IMR-90 (cell line): ENCODE measurements around the gene CARD14. TPM values are rescaled to one million over a fixed set of nuclear protein-coding genes. Genes with fewer than 3 reads are reported as not detected.

ENCODE experiments used
- ATAC-seq: fragments of 200-7000 bp; cut with Tn5 transposase; 2 replicates; pipeline ENCODE4 v1.9.1; 2020; ENCODE audit warnings: low read depth, mild to moderate bottlenecking, moderate library complexity
- BruUV-seq: library from RNA; stranded (reverse); fragments of 400-500 nt; replicated peaks from 2 replicates; lab custom pipeline; 2021; lab: Mats Ljungman, UMichigan
- CTCF ChIA-PET: fragments of 300-600 bp; formaldehyde crosslinking; extraction: SDS; loops from one replicate; lab custom pipeline; 2021; ENCODE audit warnings: antibody characterized with exemption; lab: Yijun Ruan, JAX
- POLR2A ChIA-PET: fragments of 300-600 bp; sonication (Branson Sonifier 250); formaldehyde crosslinking; loops from one replicate; lab custom pipeline; 2022; ENCODE audit warnings: antibody characterized with exemption; ENCODE audit not compliant: unreplicated experiment; lab: Charles Lee
- DNase-seq: peaks from one replicate; pipeline ENCODE4 v3.0.0; 2013
- H2AFZ ChIP-seq: replicated peaks from 2 replicates; pipeline ENCODE3; 2013; ENCODE audit warnings: low read length, mild to moderate bottlenecking; ENCODE audit not compliant: poor library complexity
- H2AK5ac ChIP-seq: 2 replicates; pipeline ENCODE4 v1.6.1; 2013; ENCODE audit warnings: low read depth, low read length, inconsistent platforms
- H2AK9ac ChIP-seq: replicated peaks from 2 replicates; pipeline ENCODE3; 2013; ENCODE audit warnings: mild to moderate bottlenecking, low read depth, low read length, moderate library complexity; ENCODE audit not compliant: poor library complexity
- H2BK120ac ChIP-seq: 2 replicates; pipeline ENCODE4 v1.6.1; 2013; ENCODE audit warnings: low read depth, low read length, inconsistent platforms
- H2BK15ac ChIP-seq: 3 replicates; pipeline ENCODE4 v1.6.1; 2013; ENCODE audit warnings: low read depth, low read length, inconsistent platforms
- H2BK20ac ChIP-seq: 2 replicates; pipeline ENCODE4 v1.6.1; 2013; ENCODE audit warnings: low read depth, mild to moderate bottlenecking, inconsistent platforms, low read length, moderate library complexity
- H2BK5ac ChIP-seq: 2 replicates; pipeline ENCODE4 v1.6.1; 2013; ENCODE audit warnings: mild to moderate bottlenecking, low read depth, low read length, inconsistent platforms; ENCODE audit not compliant: poor library complexity, severe bottlenecking
- H3K14ac ChIP-seq: replicated peaks from 2 replicates; pipeline ENCODE4 v1.6.1; 2013; ENCODE audit warnings: low read depth, low read length, inconsistent platforms
- H3K18ac ChIP-seq: 2 replicates; pipeline ENCODE4 v1.6.1; 2013; ENCODE audit warnings: low read depth, low read length, control low read depth
- H3K23ac ChIP-seq: 2 replicates; pipeline ENCODE4 v1.6.1; 2013; ENCODE audit warnings: low read depth, low read length, inconsistent platforms
- H3K27ac ChIP-seq: 2 replicates; pipeline ENCODE4 v1.5.1; 2013; ENCODE audit warnings: mild to moderate bottlenecking, control low read depth, low read length; ENCODE audit not compliant: insufficient read depth
- H3K27me3 ChIP-seq: 2 replicates; pipeline ENCODE4 v1.6.1; 2013; ENCODE audit warnings: low read length; ENCODE audit not compliant: control insufficient read depth, insufficient read depth
- H3K36me3 ChIP-seq: 2 replicates; pipeline ENCODE4 v1.6.1; 2013; ENCODE audit warnings: low read length, mixed read lengths; ENCODE audit not compliant: control insufficient read depth, insufficient read depth
- H3K4ac ChIP-seq: 2 replicates; pipeline ENCODE4 v1.6.1; 2013; ENCODE audit warnings: low read depth, low read length, inconsistent platforms
- H3K4me1 ChIP-seq: 2 replicates; pipeline ENCODE4 v1.6.1; 2013; ENCODE audit warnings: low read length, mixed read lengths; ENCODE audit not compliant: control insufficient read depth, insufficient read depth
- H3K4me2 ChIP-seq: 2 replicates; pipeline ENCODE4 v1.6.1; 2013; ENCODE audit warnings: low read depth, mild to moderate bottlenecking, control low read depth, low read length, moderate library complexity
- H3K4me3 ChIP-seq: 2 replicates; pipeline ENCODE4 v1.5.1; 2013; ENCODE audit warnings: low read depth, mild to moderate bottlenecking, control low read depth, low read length, moderate library complexity; ENCODE audit not compliant: insufficient read depth
- H3K56ac ChIP-seq: 2 replicates; pipeline ENCODE4 v1.6.1; 2013; ENCODE audit warnings: low read length, inconsistent platforms; ENCODE audit not compliant: insufficient read depth; ENCODE audit errors: extremely low read depth
- H3K79me1 ChIP-seq, 2 experiments: 2 replicates each; pipeline ENCODE4 v1.6.1; 2013; ENCODE audit warnings: low read length in 2 of 2, inconsistent platforms in 1 of 2, low read depth in 1 of 2
- H3K9ac ChIP-seq: 2 replicates; pipeline ENCODE4 v1.6.1; 2013; ENCODE audit warnings: low read depth, low read length, control low read depth
- H3K9me1 ChIP-seq: 2 replicates; pipeline ENCODE4 v1.6.1; 2013; ENCODE audit warnings: low read length, inconsistent platforms; ENCODE audit not compliant: insufficient read depth
- H3K9me3 ChIP-seq: 2 replicates; pipeline ENCODE4 v1.6.1; 2013; ENCODE audit warnings: low read length; ENCODE audit not compliant: control insufficient read depth, insufficient read depth
- H4K20me1 ChIP-seq: 2 replicates; pipeline ENCODE4 v1.6.1; 2013; ENCODE audit warnings: low read length, inconsistent platforms; ENCODE audit not compliant: insufficient read depth
- H4K5ac ChIP-seq: 2 replicates; pipeline ENCODE4 v1.6.1; 2013; ENCODE audit warnings: mild to moderate bottlenecking, low read depth, low read length, control low read depth
- H4K8ac ChIP-seq, 2 experiments: 2 replicates each; pipeline ENCODE4 v1.6.1; 2013; ENCODE audit warnings: low read depth in 2 of 2, low read length in 2 of 2, control low read depth in 1 of 2, inconsistent platforms in 1 of 2
- H4K91ac ChIP-seq: 2 replicates; pipeline ENCODE4 v1.6.1; 2013; ENCODE audit warnings: low read depth, low read length, inconsistent platforms; ENCODE audit not compliant: insufficient read depth
- CHD1 ChIP-seq: IDR thresholded peaks from 2 replicates; pipeline ENCODE4 v1.6.1; 2012; ENCODE audit warnings: low read depth, low read length, improper control_type of control experiment
- MAZ ChIP-seq: IDR thresholded peaks from 2 replicates; pipeline ENCODE4 v1.6.1; 2012; ENCODE audit warnings: low read depth, mild to moderate bottlenecking, low read length, improper control_type of control experiment, moderate library complexity, borderline replicate concordance
- NFE2L2 ChIP-seq: fragments of 150-350 bp; IDR thresholded peaks from 2 replicates; pipeline ENCODE4 v1.6.1; 2016; ENCODE audit warnings: low read depth, mild to moderate bottlenecking, low read length
- RAD21 ChIP-seq: IDR thresholded peaks from 2 replicates; pipeline ENCODE4 v1.6.1; 2012; ENCODE audit warnings: low read length, improper control_type of control experiment
- WGBS, 2 experiments: methylation state at CpG; one replicate each; pipeline versions ENCODE4 v1.1.5 to v1.1.7; 2013; ENCODE audit warnings: missing lambda C conversion rate in 2 of 2; ENCODE audit not compliant: insufficient read length in 1 of 2; ENCODE audit errors: extremely low coverage in 2 of 2; 5-methylcytosine and 5-hydroxymethylcytosine counted together
- dilution Hi-C: fragments of 300-500 bp; cut with HindIII; formaldehyde crosslinking; loops from one replicate; pipeline ENCODE4 v1.14.3; 2018; ENCODE audit warnings: low sequenced_read_pairs; ENCODE audit not compliant: unreplicated experiment
- in situ Hi-C: fragments of 300-500 bp; cut with MboI; formaldehyde crosslinking; loops from 3 replicates; pipeline ENCODE4 v1.14.3; 2019; ENCODE audit warnings: low sequenced_read_pairs, inconsistent platforms, mixed read lengths
- intact Hi-C: fragments of 100-400 bp; cut with micrococcal nuclease; formaldehyde crosslinking; loops from 2 replicates; pipeline ENCODE4 v1.10.0; 2022
- polyA plus RNA-seq, 3 experiments: library from polyadenylated mRNA; depleted of rRNA; stranded (reverse); fragments of >200 nt; gene quantifications; 2 replicates each; pipeline ENCODE4 v1.2.3, GENCODE V29; 2012; ENCODE audit warnings: low replicate concordance in 1 of 3
- total RNA-seq: library from RNA; depleted of rRNA; stranded (reverse); fragments of >200 nt; gene quantifications from 2 replicates; pipeline ENCODE4 v1.2.3, GENCODE V29; 2012
- TF ChIP-seq, protein P1 (sequence below): conservative IDR thresholded peaks from 2 replicates; pipeline ENCODE4 v1.5.1; 2012; ENCODE audit warnings: mild to moderate bottlenecking, low read depth, low read length, improper control_type of control experiment
- TF ChIP-seq, protein P2 (sequence below): fragments of 150-350 bp; IDR thresholded peaks from 2 replicates; pipeline ENCODE4 v1.6.1; 2016; ENCODE audit warnings: low read depth, mild to moderate bottlenecking, low read length, moderate library complexity, borderline replicate concordance

The CARD14 gene
- total and polyA plus RNA-seq, 2 of the 4 experiments (the other 2 are of a cell fraction), result not detected

DNA sequence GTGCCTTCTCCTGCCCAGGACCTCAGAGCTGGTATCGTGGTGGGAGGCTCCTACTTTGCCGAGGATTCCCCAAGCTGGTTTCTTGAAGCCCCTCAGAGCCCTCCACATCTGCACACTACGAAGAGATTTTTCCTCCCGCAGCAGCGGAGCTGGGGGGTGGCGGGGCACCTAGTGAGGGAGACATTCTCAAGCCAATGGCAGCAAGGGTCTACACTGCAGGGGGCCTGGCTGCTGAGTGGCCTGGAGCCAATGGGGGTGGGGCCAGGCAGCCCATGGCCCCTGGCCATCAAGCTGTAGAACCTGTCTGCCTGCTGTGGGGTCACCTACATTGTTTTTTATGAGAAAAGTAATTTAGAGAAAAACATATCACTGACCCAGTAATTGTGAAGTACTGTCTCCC, 55.4 kb downstream of the CARD14 start:
- Histone ChIP-seq H2BK20ac (no peak overlapping the region), H2BK5ac (no peak overlapping the region), H3K4ac (no peak overlapping the region), H3K18ac (no peak overlapping the region), H3K4me1 (peaks cover 3% of the 10 kb centered on the region; the same call in 1 of the 2 replicates), H2BK15ac (no peak overlapping the region), H2AK5ac (no peak overlapping the region), H3K79me1 (peaks cover 0 to 29% of the 10 kb centered on the region in 2 experiments; a peak in 3 of 4 replicates), H3K9me1 (peaks cover 7% of the 10 kb centered on the region), H3K36me3 (peaks cover 30% of the 10 kb centered on the region), H2BK120ac (no peak overlapping the region), H3K27ac (no peak overlapping the region), H3K9me3 (no peaks in the 10 kb centered on the region), H4K8ac (no peak overlapping the region), H3K14ac (no peak overlapping the region), H3K4me3 (no peak overlapping the region), H3K56ac (no peak overlapping the region), H4K5ac (no peak overlapping the region), H4K20me1 (no peaks in the 10 kb centered on the region), H3K9ac (no peak overlapping the region), H3K27me3 (no peaks in the 10 kb centered on the region), H3K4me2 (no peak overlapping the region), H2AFZ (no peak overlapping the region), H3K23ac (no peak overlapping the region), H2AK9ac (no peak overlapping the region), H4K91ac (no peak overlapping the region)
- no TSS peak for BruUV-seq
- in situ Hi-C loops (no loop called here), dilution Hi-C loops (no loop called here), intact Hi-C loops (no loop called here)
- ChIA-PET POLR2A (no interaction called here), CTCF (interaction anchor here (1.3 kb wide), 1 partner anchor 124 kb away, joined by 3 read pairs; the partner anchor contains the start of gene GAA)
- WGBS, 2 experiments, result no CpG with 5 or more reads among the region's 6 CpGs
- TF ChIP-seq, protein P1, sequence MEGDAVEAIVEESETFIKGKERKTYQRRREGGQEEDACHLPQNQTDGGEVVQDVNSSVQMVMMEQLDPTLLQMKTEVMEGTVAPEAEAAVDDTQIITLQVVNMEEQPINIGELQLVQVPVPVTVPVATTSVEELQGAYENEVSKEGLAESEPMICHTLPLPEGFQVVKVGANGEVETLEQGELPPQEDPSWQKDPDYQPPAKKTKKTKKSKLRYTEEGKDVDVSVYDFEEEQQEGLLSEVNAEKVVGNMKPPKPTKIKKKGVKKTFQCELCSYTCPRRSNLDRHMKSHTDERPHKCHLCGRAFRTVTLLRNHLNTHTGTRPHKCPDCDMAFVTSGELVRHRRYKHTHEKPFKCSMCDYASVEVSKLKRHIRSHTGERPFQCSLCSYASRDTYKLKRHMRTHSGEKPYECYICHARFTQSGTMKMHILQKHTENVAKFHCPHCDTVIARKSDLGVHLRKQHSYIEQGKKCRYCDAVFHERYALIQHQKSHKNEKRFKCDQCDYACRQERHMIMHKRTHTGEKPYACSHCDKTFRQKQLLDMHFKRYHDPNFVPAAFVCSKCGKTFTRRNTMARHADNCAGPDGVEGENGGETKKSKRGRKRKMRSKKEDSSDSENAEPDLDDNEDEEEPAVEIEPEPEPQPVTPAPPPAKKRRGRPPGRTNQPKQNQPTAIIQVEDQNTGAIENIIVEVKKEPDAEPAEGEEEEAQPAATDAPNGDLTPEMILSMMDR, result no peak
- no peak for TF ChIP-seq MAZ
- no peak for TF ChIP-seq CHD1
- no peak for TF ChIP-seq RAD21
- TF ChIP-seq, protein P2, sequence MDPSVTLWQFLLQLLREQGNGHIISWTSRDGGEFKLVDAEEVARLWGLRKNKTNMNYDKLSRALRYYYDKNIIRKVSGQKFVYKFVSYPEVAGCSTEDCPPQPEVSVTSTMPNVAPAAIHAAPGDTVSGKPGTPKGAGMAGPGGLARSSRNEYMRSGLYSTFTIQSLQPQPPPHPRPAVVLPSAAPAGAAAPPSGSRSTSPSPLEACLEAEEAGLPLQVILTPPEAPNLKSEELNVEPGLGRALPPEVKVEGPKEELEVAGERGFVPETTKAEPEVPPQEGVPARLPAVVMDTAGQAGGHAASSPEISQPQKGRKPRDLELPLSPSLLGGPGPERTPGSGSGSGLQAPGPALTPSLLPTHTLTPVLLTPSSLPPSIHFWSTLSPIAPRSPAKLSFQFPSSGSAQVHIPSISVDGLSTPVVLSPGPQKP, result no peak
- no peak for TF ChIP-seq NFE2L2
- ATAC-seq (no peak), DNase-seq (no peak)
